RWPE2 (cell line): Measurements from ENCODE around the gene CEBPB.
"Not testable (repeated sequence)": the region's sequence is repeated elsewhere in the genome, so short reads cannot be mapped to it uniquely, and the experiment has no call there.

Experiments
- ATAC-seq: fragments of 200-7000 bp; cut with Tn5 transposase; 3 replicates; pipeline ENCODE4 v1.9.1; 2021; ENCODE audit warnings: low read depth
- DNase-seq: peaks from one replicate; pipeline ENCODE4 v3.0.0-alpha.2; 2020; ENCODE audit warnings: low spot score
- H3K27ac ChIP-seq: fragments of 450-650 bp; 2 replicates; pipeline ENCODE4 v1.5.1; 2017; ENCODE audit warnings: mild to moderate bottlenecking; ENCODE audit not compliant: poor library complexity, severe bottlenecking
- H3K27me3 ChIP-seq: fragments of 250-450 bp; sonication (Bioruptor Pico); 2 replicates; pipeline ENCODE4 v1.5.1; 2021; ENCODE audit warnings: mild to moderate bottlenecking, moderate library complexity; ENCODE audit not compliant: insufficient read depth, poor library complexity, severe bottlenecking
- H3K36me3 ChIP-seq: fragments of 250-450 bp; sonication (Bioruptor Pico); 2 replicates; pipeline ENCODE4 v1.5.1; 2020; ENCODE audit warnings: low read depth, mild to moderate bottlenecking, moderate library complexity
- H3K4me1 ChIP-seq: fragments of 250-450 bp; sonication (Bioruptor Pico); 2 replicates; pipeline ENCODE4 v1.5.1; 2021; ENCODE audit warnings: mild to moderate bottlenecking, moderate library complexity; ENCODE audit not compliant: insufficient read depth, poor library complexity, severe bottlenecking
- H3K4me3 ChIP-seq: fragments of 250-450 bp; sonication (Bioruptor Pico); 2 replicates; pipeline ENCODE4 v1.5.1; 2021; ENCODE audit warnings: mild to moderate bottlenecking, moderate library complexity; ENCODE audit not compliant: severe bottlenecking
- H3K9me3 ChIP-seq: fragments of 250-450 bp; sonication (Bioruptor Pico); 2 replicates; pipeline ENCODE4 v1.5.1; 2021; ENCODE audit warnings: mild to moderate bottlenecking, moderate library complexity; ENCODE audit not compliant: severe bottlenecking
- CTCF ChIP-seq: fragments of 450-650 bp; IDR thresholded peaks from one replicate; pipeline ENCODE4 v1.5.1; 2017; ENCODE audit warnings: mild to moderate bottlenecking, moderate library complexity; ENCODE audit not compliant: poor library complexity, severe bottlenecking

CEBPB gene

DNA sequence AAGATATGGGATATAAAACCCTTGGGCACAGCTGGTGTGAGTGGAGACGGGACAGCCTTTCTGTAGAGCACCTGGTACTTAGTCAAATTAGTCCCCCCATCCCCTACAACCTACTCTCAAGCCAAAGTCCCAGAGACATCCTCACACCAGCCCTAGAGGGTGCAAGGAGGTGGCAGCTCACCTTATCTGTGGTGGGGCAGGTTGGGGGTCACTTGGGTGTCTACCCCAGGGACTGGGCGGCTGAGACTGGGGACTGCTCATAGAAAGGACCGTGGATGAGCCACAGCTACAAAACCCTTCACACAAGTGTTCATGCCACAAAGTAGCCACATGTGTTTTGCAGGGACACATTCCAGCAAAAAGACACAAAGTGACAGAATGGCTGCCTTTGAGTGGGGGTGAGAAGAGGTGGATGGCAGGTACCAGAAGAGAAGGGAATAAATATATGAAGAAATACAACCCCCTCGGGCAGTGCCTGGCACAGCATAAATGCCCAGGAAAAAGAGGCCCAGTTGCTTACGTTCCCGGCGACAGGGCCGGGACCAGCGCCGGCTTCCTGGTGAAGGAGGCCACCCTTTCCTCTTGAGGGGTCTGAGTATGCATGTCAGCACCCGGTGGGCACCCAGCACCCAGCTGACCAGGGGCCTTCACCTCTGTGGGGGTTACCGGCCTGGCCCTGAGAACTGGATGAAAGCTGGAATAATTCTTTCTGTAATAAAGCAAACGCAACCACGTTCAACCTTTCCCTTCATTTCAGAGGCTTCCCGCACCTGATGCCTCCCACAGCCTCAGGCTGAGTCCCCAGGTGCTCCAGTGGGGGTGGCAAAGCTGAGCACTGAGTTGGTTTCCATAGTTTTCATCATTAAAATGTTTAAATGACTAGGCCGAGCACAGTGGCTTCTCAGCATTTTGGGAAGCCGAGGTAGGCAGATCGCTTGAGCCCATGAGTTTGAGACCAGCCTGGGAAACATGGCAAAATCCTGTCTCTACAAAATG is 14.4 kb upstream of the CEBPB start:
- Histone ChIP-seq H3K4me1 (peaks cover 3% of the 10 kb centered on the region), H3K4me3 (no peak overlapping the region), H3K9me3 (no peaks in the 10 kb centered on the region), H3K27me3 (no peaks in the 10 kb centered on the region), H3K27ac (no peak overlapping the region), H3K36me3 (no peaks in the 10 kb centered on the region)
- no peak for DNase-seq
- ATAC-seq, result no peak
- no peak for TF ChIP-seq CTCF

GRCh38 chr20:50178672-50179071 is 12.0 kb upstream of the CEBPB start:
- not testable (repeated sequence) for DNase-seq, H3K36me3 ChIP-seq, H3K4me1 ChIP-seq, H3K4me3 ChIP-seq, H3K9me3 ChIP-seq, ATAC-seq, H3K27ac ChIP-seq, H3K27me3 ChIP-seq

GRCh38 chr20:50181344-50181743 is 9.3 kb upstream of the CEBPB start:
- Histone ChIP-seq H3K4me3 (no peak overlapping the region), H3K9me3 (no peaks in the 10 kb centered on the region), H3K27ac (no peak overlapping the region), H3K4me1 (no peaks in the 10 kb centered on the region), H3K27me3 (no peaks in the 10 kb centered on the region), H3K36me3 (no peaks in the 10 kb centered on the region)
- TF ChIP-seq CTCF, result no peak
- ATAC-seq (no peak), DNase-seq (peak; percentile 80)

- peaks cover 4% of the 10 kb centered on the region for H3K4me1 ChIP-seq
- H3K9me3 ChIP-seq, result no peaks in the 10 kb centered on the region
- no peak overlapping the region for H3K4me3 ChIP-seq
- DNase-seq, result no peak
- no peak for TF ChIP-seq CTCF
- H3K36me3 ChIP-seq, result no peaks in the 10 kb centered on the region
- no peak for ATAC-seq
- no peak overlapping the region for H3K27ac ChIP-seq
- no peaks in the 10 kb centered on the region for H3K27me3 ChIP-seq
Measured at GRCh38 chr20:50182346-50182745, 8.3 kb upstream of the CEBPB start.

DNA sequence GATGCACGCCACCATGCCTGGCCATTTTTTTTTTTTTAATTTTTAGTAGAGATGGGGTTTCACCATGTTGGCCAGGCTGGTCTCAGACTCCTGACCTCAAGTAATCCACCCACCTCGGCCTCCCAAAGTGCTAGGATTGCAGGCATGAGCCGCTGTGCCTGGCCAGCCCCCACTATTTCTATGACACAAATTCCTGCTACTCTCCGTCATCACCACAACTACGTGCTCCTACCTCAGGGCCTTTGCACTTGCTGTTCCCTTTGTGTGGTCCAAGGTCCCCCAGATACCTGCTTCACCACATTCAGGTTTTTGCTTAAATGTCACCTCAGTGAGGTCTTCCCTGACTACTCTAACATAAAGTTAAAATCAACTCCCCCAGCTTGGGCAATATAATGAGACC is 5.2 kb upstream of the CEBPB start:
- H3K27ac ChIP-seq, result no peak overlapping the region
- H3K4me1 ChIP-seq, result peaks cover 10% of the 10 kb centered on the region
- H3K4me3 ChIP-seq, result no peak overlapping the region
- ATAC-seq (no peak), DNase-seq (no peak)
- no peak for TF ChIP-seq CTCF
- H3K36me3 ChIP-seq, result no peaks in the 10 kb centered on the region
- H3K9me3 ChIP-seq, result no peaks in the 10 kb centered on the region
- no peaks in the 10 kb centered on the region for H3K27me3 ChIP-seq
